Astrocyte of the spinal cord (primary cell): ENCODE results near the gene PRDX5.
A peak's percentile ranks its signal among the peaks of the same experiment; 100 is the strongest.

Experiments used
- DNase-seq: peaks from one replicate; pipeline ENCODE4 v3.0.0; 2011; ENCODE audit warnings: low read depth, low spot score
- H3K4me3 ChIP-seq: 2 replicates; pipeline ENCODE4 v1.5.1; 2011; ENCODE audit warnings: low read depth, mild to moderate bottlenecking, low read length, moderate library complexity
- CTCF ChIP-seq: IDR thresholded peaks from 2 replicates; pipeline ENCODE4 v1.5.1; 2012; ENCODE audit warnings: low read depth, mild to moderate bottlenecking, low read length, inconsistent platforms
- in situ Hi-C: cut with HindIII; loops from 2 replicates; pipeline ENCODE4 v1.10.0; 2017; ENCODE audit warnings: low sequenced_read_pairs

The PRDX5 gene

GRCh38 chr11:64356498-64357411 lies 38.8 kb downstream of the PRDX5 start:
- DNase-seq, result peak; percentile 38
- in situ Hi-C loops, result no loop called here
- TF ChIP-seq CTCF, result peak; percentile 60
- H3K4me3 ChIP-seq, result no peak overlapping the region

DNA sequence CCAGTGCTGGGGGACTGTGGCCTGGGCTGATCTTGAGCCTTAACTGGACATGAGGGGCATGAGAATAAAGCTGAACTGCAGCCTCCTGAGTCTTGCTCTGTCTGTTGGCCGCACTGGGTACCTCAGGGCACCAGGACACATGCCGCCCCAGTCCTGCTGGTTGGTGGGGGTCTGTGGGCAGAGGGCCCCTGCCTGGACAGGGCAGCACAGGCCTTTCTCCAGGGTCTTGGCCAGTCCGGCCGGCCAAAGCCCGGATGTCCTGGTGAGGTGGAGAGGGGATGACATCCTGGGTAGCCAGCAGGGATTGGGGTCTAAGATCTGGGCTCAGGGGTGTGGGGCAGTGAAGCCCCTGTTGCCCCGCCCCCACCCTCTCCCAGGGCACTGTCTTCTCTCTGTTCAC lies 39.5 kb downstream of the PRDX5 start:
- in situ Hi-C loops, result no loop called here
- no peak overlapping the region for H3K4me3 ChIP-seq
- no peak for TF ChIP-seq CTCF
- no peak for DNase-seq

DNA sequence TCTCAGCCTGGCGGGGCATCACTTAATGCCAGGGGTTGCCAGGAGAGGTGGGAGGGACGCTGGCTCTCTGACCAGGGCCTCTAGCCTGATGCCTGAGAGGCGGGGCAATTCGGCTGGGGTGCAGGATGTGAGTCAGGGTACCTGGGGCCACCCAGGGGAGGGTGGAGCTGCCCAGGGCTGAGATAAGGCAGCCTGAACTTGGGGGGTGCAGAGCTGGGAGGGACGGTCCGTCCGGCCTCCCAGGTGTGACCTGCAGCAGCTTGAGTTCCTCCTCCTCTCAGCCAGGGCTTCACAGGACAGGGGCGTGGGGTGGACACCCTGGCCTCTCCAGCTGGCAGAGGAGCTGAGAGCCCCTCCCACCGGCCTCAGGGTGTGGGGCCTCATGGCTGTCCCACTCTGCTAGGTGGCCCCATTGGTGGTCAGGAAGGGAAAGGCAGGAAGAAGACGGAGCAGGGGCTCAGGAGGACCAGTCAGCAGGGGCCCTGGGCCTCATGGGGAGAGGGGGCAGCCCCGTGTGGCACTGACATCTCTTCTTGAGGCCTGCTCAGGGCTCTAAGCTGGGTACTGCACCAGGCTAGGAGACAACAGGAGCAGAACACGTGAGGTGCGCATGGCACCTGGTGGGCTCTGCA lies 40.1 kb downstream of the PRDX5 start:
- TF ChIP-seq CTCF, result no peak
- in situ Hi-C loops, result no loop called here
- H3K4me3 ChIP-seq, result no peak overlapping the region
- DNase-seq, result no peak

- peak overlapping the region; percentile 40 for H3K4me3 ChIP-seq
- DNase-seq, result no peak
- no peak for TF ChIP-seq CTCF
- in situ Hi-C loops, result no loop called here
These were observed 40.6 kb downstream of the PRDX5 start for GRCh38 chr11:64358536-64358906.

DNA sequence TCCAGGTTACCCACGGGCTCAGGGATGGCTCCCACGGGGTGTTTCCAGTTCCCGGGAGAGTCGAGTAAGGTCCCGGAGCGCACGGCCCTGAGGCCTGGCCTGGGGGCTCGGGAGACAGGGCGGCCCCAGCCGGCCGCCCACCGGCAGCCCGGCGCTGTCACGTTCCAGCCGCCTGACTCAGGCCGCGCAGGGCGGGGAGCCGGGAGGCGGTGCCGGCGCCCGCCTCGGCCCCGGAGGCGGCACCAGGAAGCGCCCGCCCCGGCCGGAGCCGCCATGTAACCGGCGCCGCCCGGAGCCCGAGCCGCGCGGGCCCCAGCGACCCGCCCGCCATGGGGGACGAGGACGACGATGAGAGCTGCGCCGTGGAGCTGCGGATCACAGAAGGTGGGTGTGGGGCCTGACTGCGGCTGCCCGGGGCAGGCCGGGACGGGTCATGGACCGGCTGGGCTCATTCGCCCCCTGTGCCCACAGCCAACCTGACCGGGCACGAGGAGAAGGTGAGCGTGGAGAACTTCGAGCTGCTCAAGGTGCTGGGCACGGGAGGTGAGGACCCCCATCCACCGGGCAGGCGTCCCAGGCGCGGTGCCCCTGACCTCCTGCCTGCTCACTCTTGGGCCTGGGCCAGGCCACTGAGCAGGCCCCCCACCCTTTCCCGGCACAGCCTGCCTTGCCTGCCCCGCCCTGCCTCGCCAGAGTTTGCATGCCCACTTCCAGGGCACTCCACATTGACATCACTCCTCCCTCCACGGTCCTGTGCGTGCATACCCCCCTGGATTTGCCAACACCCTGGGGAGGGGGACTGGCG lies 41.2 kb downstream of the PRDX5 start, which contains the start of gene RPS6KA4:
TSS of gene RPS6KA4 (plus strand) at position 256 of the 805 bp plus-strand sequence. CDS start at position 330, 74 bp downstream.
- peak; percentile 58 for DNase-seq
- in situ Hi-C loops, result no loop called here
- H3K4me3 ChIP-seq, result peak within 1 kb of the TSS; percentile 56
- TF ChIP-seq CTCF, result no peak

GRCh38 chr11:64359712-64360445 lies 42.0 kb downstream of the PRDX5 start:
- DNase-seq, result no peak
- no peak for TF ChIP-seq CTCF
- peak overlapping the region; percentile 56 for H3K4me3 ChIP-seq
- in situ Hi-C loops, result no loop called here
